CD4-positive, alpha-beta T cell treated with Interleukin-15 for 4 hours (primary cell): Measurements from ENCODE around the gene ARID1A.

ENCODE experiments used
- DNase-seq: peaks from one replicate; pipeline ENCODE4 v3.0.0-alpha.2; 2020; ENCODE audit warnings: low spot score

Gene ARID1A

GRCh38 chr1:26761217-26761616, 65.4 kb downstream of the ARID1A start:
- no peak for DNase-seq

GRCh38 chr1:26767714-26768113, 71.9 kb downstream of the ARID1A start:
- no peak for DNase-seq

GRCh38 chr1:26768755-26769154, 72.9 kb downstream of the ARID1A start:
- DNase-seq: no peak

GRCh38 chr1:26771285-26771642, 75.4 kb downstream of the ARID1A start:
- no peak for DNase-seq

GRCh38 chr1:26771643-26772321, 76.0 kb downstream of the ARID1A start:
- DNase-seq: no peak

GRCh38 chr1:26772687-26773086, 76.9 kb downstream of the ARID1A start:
- no peak for DNase-seq

- no peak for DNase-seq
These were observed 78.6 kb downstream of the ARID1A start for GRCh38 chr1:26774462-26774861.

- DNase-seq: no peak
These were observed 79.9 kb downstream of the ARID1A start for GRCh38 chr1:26775666-26776065.

GRCh38 chr1:26779098-26779668, 83.4 kb downstream of the ARID1A start:
- no peak for DNase-seq

- DNase-seq: no peak
These were observed 84.6 kb downstream of the ARID1A start for GRCh38 chr1:26780344-26780957.

GRCh38 chr1:26781206-26781825, 85.5 kb downstream of the ARID1A start:
- DNase-seq: no peak

GRCh38 chr1:26782521-26783212, 86.9 kb downstream of the ARID1A start:
- no peak for DNase-seq

- no peak for DNase-seq
These were observed 87.8 kb downstream of the ARID1A start for GRCh38 chr1:26783646-26784022.

GRCh38 chr1:26784023-26784871, 88.4 kb downstream of the ARID1A start:
- DNase-seq: no peak

GRCh38 chr1:26784886-26785285, 89.1 kb downstream of the ARID1A start:
- DNase-seq: no peak

GRCh38 chr1:26785611-26786436, 90.0 kb downstream of the ARID1A start:
- DNase-seq: no peak

GRCh38 chr1:26786437-26787380, 90.9 kb downstream of the ARID1A start:
- peak; percentile 30 for DNase-seq

- DNase-seq: peak; percentile 85
These were observed 91.5 kb downstream of the ARID1A start for GRCh38 chr1:26787381-26787705.

- peak; percentile 84 for DNase-seq
These were observed 92.1 kb downstream of the ARID1A start, which contains the start of gene PIGV for GRCh38 chr1:26787706-26788514. TSS of gene PIGV (plus strand) at chr1:26787950. CDS start at chr1:26790816, 2,866 bp downstream.
